ENCODE results near the gene ADAT2.

ADAT2 gene

GRCh38 chr6:143429970-143430369 is 20.5 kb downstream of the ADAT2 start:
- DNase-seq (ENCODE audit: low read depth, low spot score), result no peak
- Histone ChIP-seq H3K4me3 (no peak overlapping the region), H3K36me3 (ENCODE audit: insufficient read depth, low read length) (peaks cover 10% of the 10 kb centered on the region), H3K9ac (ENCODE audit: insufficient read length) (no peak overlapping the region), H3K27ac (no peak overlapping the region), H3K9me3 (ENCODE audit: low read depth, low read length) (no peaks in the 10 kb centered on the region)
- TF ChIP-seq EZH2 (IDR thresholded peaks at IDR 0.05) (no peak), POLR2AphosphoS5 (IDR thresholded peaks at IDR 0.05; ENCODE audit: borderline replicate concordance, low read depth, low read length) (no peak), FOXP2 (optimal IDR thresholded peaks at IDR 0.05; ENCODE audit: control extremely low read depth, extremely low read length, insufficient read depth) (no peak)

GRCh38 chr6:143427109-143427817 is 23.2 kb downstream of the ADAT2 start:
- TF ChIP-seq FOXP2 (optimal IDR thresholded peaks at IDR 0.05; ENCODE audit: control extremely low read depth, extremely low read length, insufficient read depth) (no peak), POLR2AphosphoS5 (IDR thresholded peaks at IDR 0.05; ENCODE audit: borderline replicate concordance, low read depth, low read length) (no peak), EZH2 (IDR thresholded peaks at IDR 0.05) (no peak)
- Histone ChIP-seq H3K9ac (ENCODE audit: insufficient read length) (no peak overlapping the region), H3K4me3 (no peak overlapping the region), H3K27ac (no peak overlapping the region), H3K9me3 (ENCODE audit: low read depth, low read length) (no peaks in the 10 kb centered on the region), H3K36me3 (ENCODE audit: insufficient read depth, low read length) (peaks cover 5% of the 10 kb centered on the region; the same call in 1 of the 2 replicates)
- DNase-seq (ENCODE audit: low read depth, low spot score), result peak; percentile 5

GRCh38 chr6:143426026-143426425 is 24.5 kb downstream of the ADAT2 start:
- no peak overlapping the region for H3K27ac ChIP-seq
- no peak for DNase-seq (ENCODE audit: low read depth, low spot score)

GRCh38 chr6:143419526-143419925 is 31.0 kb downstream of the ADAT2 start:
- Histone ChIP-seq H3K9ac (ENCODE audit: insufficient read length) (no peak overlapping the region), H3K36me3 (ENCODE audit: insufficient read depth, low read length) (no peaks in the 10 kb centered on the region), H3K27ac (no peak overlapping the region), H3K4me3 (no peak overlapping the region), H3K9me3 (ENCODE audit: low read depth, low read length) (no peaks in the 10 kb centered on the region)
- no peak for DNase-seq (ENCODE audit: low read depth, low spot score)
- TF ChIP-seq FOXP2 (optimal IDR thresholded peaks at IDR 0.05; ENCODE audit: control extremely low read depth, extremely low read length, insufficient read depth), result no peak
- no peak for TF ChIP-seq EZH2 (IDR thresholded peaks at IDR 0.05)

More at GRCh38 chr6:143426026-143426425, 24.5 kb downstream of the ADAT2 start:
- Histone ChIP-seq H3K36me3 (ENCODE audit: insufficient read depth, low read length) (no peaks in the 10 kb centered on the region), H3K9ac (ENCODE audit: insufficient read length) (no peak overlapping the region), H3K9me3 (ENCODE audit: low read depth, low read length) (no peaks in the 10 kb centered on the region), H3K4me3 (no peak overlapping the region)
- TF ChIP-seq FOXP2 (optimal IDR thresholded peaks at IDR 0.05; ENCODE audit: control extremely low read depth, extremely low read length, insufficient read depth), result no peak
- TF ChIP-seq POLR2AphosphoS5 (IDR thresholded peaks at IDR 0.05; ENCODE audit: borderline replicate concordance, low read depth, low read length), result no peak
- TF ChIP-seq EZH2 (IDR thresholded peaks at IDR 0.05), result no peak

- TF ChIP-seq FOXP2 (optimal IDR thresholded peaks at IDR 0.05; ENCODE audit: control extremely low read depth, extremely low read length, insufficient read depth) (no peak), POLR2AphosphoS5 (IDR thresholded peaks at IDR 0.05; ENCODE audit: borderline replicate concordance, low read depth, low read length) (no peak), EZH2 (IDR thresholded peaks at IDR 0.05) (no peak)
- no peak overlapping the region for H3K4me3 ChIP-seq
- no peaks in the 10 kb centered on the region for H3K9me3 ChIP-seq (ENCODE audit: low read depth, low read length)
- DNase-seq (ENCODE audit: low read depth, low spot score), result no peak
- no peaks in the 10 kb centered on the region for H3K36me3 ChIP-seq (ENCODE audit: insufficient read depth, low read length)
- H3K27ac ChIP-seq, result no peak overlapping the region
- H3K9ac ChIP-seq (ENCODE audit: insufficient read length), result no peak overlapping the region
Observed at GRCh38 chr6:143414769-143415168, 35.7 kb downstream of the ADAT2 start.

- no peak for DNase-seq (ENCODE audit: low read depth, low spot score)
- Histone ChIP-seq H3K27ac (no peak overlapping the region), H3K36me3 (ENCODE audit: insufficient read depth, low read length) (no peaks in the 10 kb centered on the region), H3K9ac (ENCODE audit: insufficient read length) (no peak overlapping the region), H3K9me3 (ENCODE audit: low read depth, low read length) (no peaks in the 10 kb centered on the region), H3K4me3 (no peak overlapping the region)
- no peak for TF ChIP-seq FOXP2 (optimal IDR thresholded peaks at IDR 0.05; ENCODE audit: control extremely low read depth, extremely low read length, insufficient read depth)
- no peak for TF ChIP-seq EZH2 (IDR thresholded peaks at IDR 0.05)
- TF ChIP-seq POLR2AphosphoS5 (IDR thresholded peaks at IDR 0.05; ENCODE audit: borderline replicate concordance, low read depth, low read length), result no peak
Observed at GRCh38 chr6:143410859-143411270, 39.6 kb downstream of the ADAT2 start.

GRCh38 chr6:143408787-143409162 is 41.7 kb downstream of the ADAT2 start:
- TF ChIP-seq POLR2AphosphoS5 (IDR thresholded peaks at IDR 0.05; ENCODE audit: borderline replicate concordance, low read depth, low read length) (no peak), EZH2 (IDR thresholded peaks at IDR 0.05) (no peak), FOXP2 (optimal IDR thresholded peaks at IDR 0.05; ENCODE audit: control extremely low read depth, extremely low read length, insufficient read depth) (no peak)
- Histone ChIP-seq H3K9me3 (ENCODE audit: low read depth, low read length) (no peaks in the 10 kb centered on the region), H3K9ac (ENCODE audit: insufficient read length) (no peak overlapping the region), H3K4me3 (no peak overlapping the region), H3K27ac (no peak overlapping the region), H3K36me3 (ENCODE audit: insufficient read depth, low read length) (no peaks in the 10 kb centered on the region)
- DNase-seq (ENCODE audit: low read depth, low spot score), result no peak

GRCh38 chr6:143408151-143408786 is 42.2 kb downstream of the ADAT2 start:
- no peaks in the 10 kb centered on the region for H3K9me3 ChIP-seq (ENCODE audit: low read depth, low read length)
- H3K4me3 ChIP-seq, result no peak overlapping the region
- no peaks in the 10 kb centered on the region for H3K36me3 ChIP-seq (ENCODE audit: insufficient read depth, low read length)
- no peak for TF ChIP-seq EZH2 (IDR thresholded peaks at IDR 0.05)
- no peak for TF ChIP-seq POLR2AphosphoS5 (IDR thresholded peaks at IDR 0.05; ENCODE audit: borderline replicate concordance, low read depth, low read length)
- no peak for TF ChIP-seq FOXP2 (optimal IDR thresholded peaks at IDR 0.05; ENCODE audit: control extremely low read depth, extremely low read length, insufficient read depth)
- H3K27ac ChIP-seq, result no peak overlapping the region
- no peak overlapping the region for H3K9ac ChIP-seq (ENCODE audit: insufficient read length)
- no peak for DNase-seq (ENCODE audit: low read depth, low spot score)

All from SK-N-MC (cell line).